NCI-H526 treated with DMSO at 0.1 percent for 48 hours (cell line): ENCODE measurements around the gene SLC6A5.
A peak's percentile ranks its signal among the peaks of the same experiment; 100 is the strongest.

Experiments
- DNase-seq: peaks from one replicate; lab custom pipeline; 2025; lab: John Stamatoyannopoulos, UW

The SLC6A5 gene

GRCh38 chr11:20621679-20622078 lies 22.3 kb downstream of the SLC6A5 start:
- DNase-seq = no peak

GRCh38 chr11:20623252-20623651 lies 23.8 kb downstream of the SLC6A5 start:
- DNase-seq = no peak

- no peak for DNase-seq
These were observed 26.9 kb downstream of the SLC6A5 start for GRCh38 chr11:20626279-20626678.

GRCh38 chr11:20627026-20627425 lies 27.6 kb downstream of the SLC6A5 start:
- no peak for DNase-seq

- DNase-seq = no peak
These were observed 28.3 kb downstream of the SLC6A5 start for GRCh38 chr11:20627701-20628100.

GRCh38 chr11:20631519-20632168 lies 32.2 kb downstream of the SLC6A5 start:
- DNase-seq = no peak

GRCh38 chr11:20632169-20632532 lies 32.7 kb downstream of the SLC6A5 start:
- no peak for DNase-seq

GRCh38 chr11:20634044-20634443 lies 34.6 kb downstream of the SLC6A5 start:
- no peak for DNase-seq

GRCh38 chr11:20634781-20635180 lies 35.4 kb downstream of the SLC6A5 start:
- DNase-seq = no peak

- no peak for DNase-seq
These were observed 38.7 kb downstream of the SLC6A5 start for GRCh38 chr11:20638074-20638473.

- DNase-seq = no peak
These were observed 40.3 kb downstream of the SLC6A5 start for GRCh38 chr11:20639688-20640087.

GRCh38 chr11:20640401-20640800 lies 41.0 kb downstream of the SLC6A5 start:
- DNase-seq = no peak

- no peak for DNase-seq
These were observed 45.0 kb downstream of the SLC6A5 start for GRCh38 chr11:20644360-20644759.

GRCh38 chr11:20647976-20648565 lies 48.7 kb downstream of the SLC6A5 start:
- peak; percentile 65 for DNase-seq

- no peak for DNase-seq
These were observed 52.9 kb downstream of the SLC6A5 start for GRCh38 chr11:20652150-20652806.

- no peak for DNase-seq
These were observed 54.6 kb downstream of the SLC6A5 start for GRCh38 chr11:20654038-20654437.

- DNase-seq = no peak
These were observed 57.5 kb downstream of the SLC6A5 start for GRCh38 chr11:20656901-20657300.

GRCh38 chr11:20658135-20658534 lies 58.7 kb downstream of the SLC6A5 start:
- DNase-seq = no peak

- no peak for DNase-seq
These were observed 62.0 kb downstream of the SLC6A5 start for GRCh38 chr11:20661445-20661844.

- DNase-seq = peak; percentile 31
These were observed 62.4 kb downstream of the SLC6A5 start for GRCh38 chr11:20661850-20662249.

- DNase-seq = no peak
These were observed 68.9 kb downstream of the SLC6A5 start for GRCh38 chr11:20668131-20668809.

GRCh38 chr11:20668844-20669819 lies 69.7 kb downstream of the SLC6A5 start, which contains the start of gene NELL1:
Gene NELL1, plus strand, starts transcription at chr11:20669586.
- DNase-seq = peak; percentile 7
